Right kidney (tissue), 1 donor: ENCODE data around the gene MAML3.

Source experiments
- DNase-seq: peaks from one replicate; pipeline ENCODE4 v3.0.0-alpha.2; 2016

Gene MAML3

GRCh38 chr4:140046016-140046415, 108.0 kb downstream of the MAML3 start:
- no peak for DNase-seq

GRCh38 chr4:140044337-140044902, 109.6 kb downstream of the MAML3 start:
- no peak for DNase-seq

DNA sequence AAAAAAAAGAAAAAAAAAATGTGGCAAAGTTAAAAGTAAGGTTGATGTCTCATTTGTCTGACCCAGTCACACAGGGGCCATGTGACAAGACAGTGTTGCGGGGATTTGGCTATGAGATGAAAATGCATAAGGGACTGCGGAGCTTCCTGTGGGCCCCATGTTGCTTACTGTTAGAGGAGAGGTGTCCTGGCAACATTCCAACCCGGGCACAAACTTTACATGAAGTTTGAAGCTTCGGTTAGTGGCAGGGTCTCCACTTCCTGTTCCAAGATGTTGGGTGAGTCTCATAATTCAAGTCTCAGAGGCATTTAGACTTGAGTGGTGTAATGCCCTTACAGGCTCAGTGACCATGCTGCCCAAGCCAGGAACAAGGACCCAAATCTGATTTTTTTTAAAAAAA, 111.3 kb downstream of the MAML3 start:
- DNase-seq: no peak

GRCh38 chr4:140038031-140038533, 115.9 kb downstream of the MAML3 start:
- no peak for DNase-seq

GRCh38 chr4:140037353-140038030, 116.5 kb downstream of the MAML3 start:
- no peak for DNase-seq

DNA sequence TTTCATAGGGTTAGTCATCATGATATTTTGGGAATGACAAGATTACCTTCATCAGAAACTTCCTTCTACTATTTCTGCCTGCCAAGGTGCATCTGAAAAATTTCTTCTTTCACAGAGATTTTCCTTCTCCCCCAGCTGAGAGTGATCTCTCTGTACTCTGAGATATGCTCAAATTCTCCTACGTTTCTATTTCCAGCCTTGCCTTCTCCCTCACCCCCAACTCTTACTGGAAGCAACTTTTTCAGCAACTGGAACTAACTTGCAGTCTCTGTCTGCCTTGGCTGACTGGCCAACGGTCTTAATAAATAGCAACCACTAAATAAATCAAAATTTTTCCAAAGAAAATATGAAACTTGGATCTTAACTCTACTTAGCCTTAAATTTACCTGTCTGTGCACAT, 122.3 kb downstream of the MAML3 start:
- DNase-seq: no peak

GRCh38 chr4:140031061-140031460, 122.9 kb downstream of the MAML3 start:
- no peak for DNase-seq

DNA sequence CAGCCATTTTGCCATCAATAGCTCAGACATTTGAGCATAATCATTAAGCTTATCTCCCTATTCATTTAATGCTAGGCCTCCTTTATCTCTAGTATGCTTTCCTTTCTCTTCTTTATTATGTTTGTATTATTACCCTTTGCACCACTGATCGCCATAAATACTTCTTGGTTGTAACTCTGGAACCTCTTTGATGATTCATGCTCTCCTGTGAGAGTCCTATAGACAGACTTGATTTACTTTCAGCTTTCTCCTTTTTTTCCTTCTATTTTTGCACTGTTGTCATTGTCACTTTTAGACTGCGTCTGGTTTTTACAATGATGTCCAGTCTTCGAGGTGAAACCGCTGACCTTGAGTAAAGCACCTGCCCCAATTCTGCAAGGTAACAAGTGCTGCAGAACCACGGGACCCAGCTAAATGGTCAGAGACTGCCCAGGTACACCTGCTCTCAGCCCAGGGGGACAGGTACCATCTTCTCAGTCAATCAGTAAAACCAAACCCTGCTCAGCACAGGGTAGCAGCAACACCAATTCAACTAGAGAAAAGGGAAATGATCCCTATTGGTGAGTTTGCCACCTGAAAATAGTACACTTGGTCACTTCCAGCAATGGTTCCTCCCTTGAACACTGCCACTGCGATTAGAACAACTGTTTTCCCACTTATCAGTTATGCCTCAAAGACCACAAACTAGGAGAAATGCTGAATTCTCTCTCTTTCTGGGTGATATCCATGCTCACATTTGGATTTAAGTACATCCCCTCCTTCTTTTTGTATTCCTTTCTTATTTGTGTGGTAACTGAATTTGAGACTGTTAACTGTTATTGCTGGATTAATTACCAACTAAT, 125.1 kb downstream of the MAML3 start:
- DNase-seq: no peak

DNA sequence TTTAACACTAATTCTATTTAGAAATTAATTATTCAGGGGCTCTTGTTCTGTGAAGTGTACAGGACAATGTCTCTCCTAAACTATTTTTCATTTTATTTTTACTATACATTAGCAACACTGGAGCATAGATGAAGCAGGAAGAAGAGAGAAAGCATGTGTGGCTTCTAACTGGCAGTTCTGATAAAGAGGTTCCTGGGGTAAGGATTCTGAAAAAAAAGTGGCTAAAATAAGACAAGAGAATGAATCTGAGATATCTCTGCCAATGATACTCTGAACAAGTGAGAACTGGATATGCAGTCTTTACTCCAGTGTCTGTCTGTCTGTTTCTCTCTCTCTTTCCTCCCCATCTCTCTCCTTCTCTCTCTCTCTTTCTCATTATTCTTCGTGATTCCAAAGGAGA, 125.9 kb downstream of the MAML3 start:
- DNase-seq: no peak

GRCh38 chr4:140027101-140027500, 126.9 kb downstream of the MAML3 start:
- DNase-seq: no peak

- DNase-seq: no peak
Measured at GRCh38 chr4:140025470-140025869, 128.5 kb downstream of the MAML3 start.

DNA sequence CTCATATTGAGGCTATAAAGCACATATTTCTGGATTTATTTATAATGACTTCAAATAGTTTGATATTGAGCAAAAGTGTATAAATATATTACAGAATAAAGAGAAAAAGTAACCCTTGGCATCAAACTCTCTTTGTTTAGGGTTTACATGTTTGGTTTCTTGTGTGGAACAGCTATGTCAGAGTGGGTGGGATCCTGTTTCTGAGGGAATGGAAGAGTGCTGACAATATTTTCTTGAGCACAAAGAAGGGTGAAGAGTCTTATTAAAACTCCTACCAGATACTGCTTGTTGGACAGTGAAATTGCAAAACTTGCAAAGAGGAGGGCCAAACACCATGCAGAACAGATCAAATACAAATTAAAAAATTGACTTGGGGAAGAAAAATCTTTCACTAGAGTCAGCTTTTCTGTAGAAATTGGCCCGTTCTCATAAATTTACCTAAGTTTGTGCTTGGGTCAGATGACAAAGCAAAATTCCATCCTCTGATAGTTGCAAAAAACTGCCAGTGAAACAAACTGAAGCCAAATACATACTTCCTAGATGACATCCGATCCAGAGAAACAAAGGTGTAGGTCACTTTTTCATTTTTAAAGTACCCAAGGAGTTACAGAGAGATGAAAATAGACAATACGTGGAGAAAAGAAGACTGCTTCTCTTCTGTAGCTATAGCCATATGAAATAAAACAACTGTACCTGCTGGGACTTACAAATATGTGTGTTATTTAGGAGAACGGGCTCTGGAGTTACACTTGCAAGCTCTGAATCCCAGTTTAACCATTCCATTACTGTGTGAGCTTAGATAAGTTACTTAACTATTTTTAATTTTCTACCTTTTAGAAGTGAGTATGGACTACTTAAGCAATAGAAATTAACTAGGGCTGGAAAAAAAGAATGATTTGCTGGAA, 133.3 kb downstream of the MAML3 start:
- DNase-seq: no peak

DNA sequence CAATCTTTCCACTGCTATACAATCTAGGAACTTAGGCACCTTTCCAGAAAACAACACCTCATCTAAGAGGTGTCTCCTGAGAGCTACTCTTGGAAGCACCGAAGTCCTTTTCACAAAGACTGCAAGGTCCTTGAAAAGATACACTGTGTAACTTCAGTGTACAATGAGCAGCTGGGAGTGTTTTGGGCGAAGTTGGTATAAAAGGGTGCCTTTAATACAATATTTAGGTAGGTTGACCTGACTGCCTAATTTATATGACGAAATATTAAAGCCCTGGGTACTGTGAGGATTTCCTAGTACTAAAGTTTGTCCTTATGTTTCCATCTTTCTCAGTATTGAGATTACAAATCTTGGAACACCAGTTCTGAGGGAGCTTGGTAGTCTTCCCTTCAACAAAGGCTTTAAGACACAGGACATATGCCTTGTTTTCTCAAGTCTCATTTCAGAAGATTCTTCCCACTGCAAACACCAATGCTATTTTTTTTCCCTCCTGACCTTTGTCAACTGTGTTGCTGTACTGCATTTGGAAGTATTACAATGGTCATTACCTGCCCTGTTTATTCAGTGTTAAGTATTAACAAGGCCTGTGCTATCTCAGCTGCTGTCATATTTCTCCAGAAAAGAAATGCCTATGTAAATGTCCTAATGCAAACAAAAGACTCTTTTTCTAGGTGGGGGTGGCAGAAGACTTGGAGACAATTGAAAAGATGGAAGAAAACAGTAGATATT, 134.2 kb downstream of the MAML3 start:
- no peak for DNase-seq

GRCh38 chr4:140018931-140019618, 134.9 kb downstream of the MAML3 start:
- DNase-seq: no peak

GRCh38 chr4:140014284-140014683, 139.7 kb downstream of the MAML3 start:
- no peak for DNase-seq

DNA sequence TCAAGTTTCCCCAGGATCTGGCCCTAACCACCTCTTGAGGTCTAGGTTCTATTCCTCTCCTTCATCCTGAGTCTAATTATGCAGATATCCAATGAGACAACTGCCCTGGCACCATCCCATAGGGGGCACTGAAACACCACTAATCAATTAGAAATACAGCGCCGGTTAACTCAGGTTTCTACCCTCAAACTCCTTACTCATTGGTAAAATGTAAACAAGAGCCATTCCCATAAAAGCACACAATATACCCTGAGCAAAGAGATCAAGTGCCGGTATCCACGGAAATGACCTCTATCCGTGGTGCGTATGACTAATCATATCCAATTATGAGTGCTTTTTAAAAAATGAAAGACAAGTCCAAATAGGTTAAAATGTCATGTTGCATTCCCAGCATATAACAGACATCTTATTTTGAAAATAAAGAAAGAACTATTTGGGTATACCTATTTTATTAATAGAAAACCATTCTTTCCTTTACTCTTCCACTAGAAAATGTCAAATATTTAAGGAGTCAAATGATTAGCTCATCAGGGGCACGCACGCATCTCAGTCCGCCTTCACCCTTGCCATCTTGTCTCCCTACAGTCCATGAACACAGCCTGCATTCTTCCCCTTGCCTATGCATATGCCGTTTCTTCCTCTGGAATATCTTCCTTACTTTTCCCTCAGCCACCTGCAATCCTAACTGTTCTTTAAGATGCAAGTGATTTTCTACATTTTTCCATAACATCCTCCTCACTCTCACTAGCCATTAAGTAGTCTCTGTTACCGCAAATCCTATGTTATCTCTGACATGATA, 141.1 kb downstream of the MAML3 start:
- no peak for DNase-seq

- DNase-seq: no peak
Measured at GRCh38 chr4:140005699-140006098, 148.3 kb downstream of the MAML3 start.

DNA sequence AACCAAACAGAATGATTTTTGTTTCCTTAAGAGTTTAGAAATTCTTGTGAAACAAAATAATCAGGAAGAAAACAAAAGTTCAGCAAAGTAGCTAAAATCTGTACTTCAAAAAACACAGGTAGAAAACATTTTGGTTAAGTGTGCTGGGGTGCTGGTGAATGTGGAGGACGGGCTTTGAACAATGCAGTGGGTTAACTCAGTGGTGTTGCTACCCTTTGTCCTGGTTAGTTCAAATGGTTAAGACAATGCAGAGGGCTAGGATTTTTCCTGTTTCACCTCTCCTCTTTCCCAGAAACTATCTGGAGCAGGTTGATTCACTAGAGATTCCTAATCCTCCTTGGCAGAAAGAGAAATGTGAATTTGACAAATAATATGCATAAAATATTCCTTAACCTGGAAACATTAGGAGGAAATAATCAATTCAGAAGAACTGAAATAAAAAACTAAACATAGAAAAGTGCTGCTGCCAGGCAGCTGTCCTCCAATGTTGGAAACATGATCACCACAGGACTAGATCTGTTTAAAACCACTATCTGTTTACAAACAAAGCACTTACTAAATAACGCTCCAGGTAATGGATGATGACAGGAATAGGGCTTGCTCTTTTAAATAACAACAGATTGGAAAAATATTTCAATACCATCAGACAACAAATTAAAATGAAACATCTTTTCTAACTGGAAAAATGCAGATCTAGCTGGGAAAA, 148.9 kb downstream of the MAML3 start:
- no peak for DNase-seq

DNA sequence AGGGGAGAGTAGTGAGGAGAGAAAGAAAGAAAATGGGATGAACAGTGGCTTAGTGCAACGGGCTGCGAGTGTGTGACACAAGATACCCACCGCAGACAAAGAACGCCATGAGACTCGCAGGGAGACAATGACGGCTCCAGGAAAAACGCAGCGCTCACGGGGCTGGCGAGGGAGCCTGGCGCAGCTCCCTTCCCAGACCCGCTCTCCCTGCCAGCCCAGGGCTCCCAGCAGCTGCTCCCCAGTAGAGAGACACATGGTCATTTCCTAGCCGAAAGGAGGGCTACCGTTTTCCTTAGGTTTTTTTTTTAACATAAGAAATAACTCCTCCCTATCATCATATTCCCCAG, 149.5 kb downstream of the MAML3 start:
- peak; percentile 75 for DNase-seq
